ENCODE measurements around the gene CLRN1. TPM values are rescaled to one million over a fixed set of nuclear protein-coding genes. Genes with fewer than 3 reads are reported as not detected.

Gene CLRN1
- polyA plus RNA-seq, 3 donors: not detected

- Histone ChIP-seq H3K27me3 (ENCODE audit: control insufficient read depth in 2 of 2, insufficient read depth in 2 of 2, low read length in 2 of 2) (no peaks in the 10 kb centered on the region), H3K4me2 (replicated peaks; ENCODE audit: extremely low read depth, low read length, poor library complexity, severe bottlenecking) (no peak overlapping the region), H3K36me3 (replicated peaks in 1 of 2; ENCODE audit: control insufficient read depth in 1 of 2, insufficient read depth in 2 of 2, low read length in 2 of 2) (no peaks in the 10 kb centered on the region), H3K79me2 (ENCODE audit: insufficient read depth, low read length) (no peaks in the 10 kb centered on the region), H3K9me3 (replicated peaks in 1 of 2; ENCODE audit: control insufficient read depth in 1 of 2, insufficient read depth in 1 of 2, low read length in 2 of 2) (no peaks in the 10 kb centered on the region), H3K4me1 (ENCODE audit: control insufficient read depth in 1 of 2, insufficient read depth in 2 of 2, low read length in 2 of 2) (no peaks in the 10 kb centered on the region), H3K9ac (ENCODE audit: insufficient read depth, low read length, poor library complexity, severe bottlenecking) (no peak overlapping the region), H3K4me3 (replicated peaks in 1 of 3; ENCODE audit: low read depth in 2 of 3, low read length in 3 of 3) (no peak overlapping the region), H2AFZ (ENCODE audit: insufficient read depth, low read depth, low read length, poor library complexity, severe bottlenecking) (no peak overlapping the region), H3K27ac (ENCODE audit: low read depth in 1 of 2, low read length in 2 of 2) (no peak overlapping the region), H4K20me1 (ENCODE audit: insufficient read depth, low read length) (no peaks in the 10 kb centered on the region)
- Mint-ChIP-seq H3K27me3 (ENCODE audit: low read depth in 3 of 3) (peaks cover 0 to 3% (median 0%) of the 10 kb centered on the region in 3 donors), H3K27ac (no peak overlapping the region), H3K9me3 (peaks cover 0 to 2% (median 0%) of the 10 kb centered on the region in 7 donors), H3K4me1 (no peaks in the 10 kb centered on the region), H3K4me3 (no peak overlapping the region), H3K36me3 (no peaks in the 10 kb centered on the region)
- no peak for DNase-seq
- TF ChIP-seq CTCF (IDR thresholded peaks at IDR 0.05): no peak
- intact Hi-C loops (cut with micrococcal nuclease): no loop called here
- WGBS (ENCODE audit: insufficient coverage): no CpG with 5 or more reads among the region's 4 CpGs
Measured at GRCh38 chr3:150968341-150969035, 4.0 kb downstream of the CLRN1 start.

DNA sequence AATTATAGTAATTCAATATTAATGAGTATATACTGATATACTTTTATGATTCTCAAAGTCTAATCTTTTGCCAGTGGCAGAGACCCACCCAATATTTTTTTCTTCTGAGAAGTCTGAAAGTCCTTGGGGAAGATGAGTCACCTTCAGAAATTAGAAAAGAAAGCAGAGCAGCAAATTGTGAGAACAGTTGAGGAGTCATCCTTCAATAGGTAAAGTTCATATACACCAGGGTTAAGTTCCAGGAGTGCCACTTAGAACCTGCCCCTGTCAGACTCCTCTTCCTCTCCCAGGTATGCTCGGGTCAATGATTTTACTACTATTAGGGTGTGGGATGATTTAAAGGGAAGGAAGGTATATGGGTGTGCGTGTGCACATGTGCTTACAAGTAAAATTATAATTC, 7.1 kb downstream of the CLRN1 start:
- intact Hi-C loops (cut with micrococcal nuclease): no loop called here
- no peaks in the 10 kb centered on the region for H3K4me1 Mint-ChIP-seq
- no peak overlapping the region for H3K4me2 ChIP-seq (replicated peaks; ENCODE audit: extremely low read depth, low read length, poor library complexity, severe bottlenecking)
- H3K27me3 ChIP-seq (ENCODE audit: control insufficient read depth in 2 of 2, insufficient read depth in 2 of 2, low read length in 2 of 2): no peaks in the 10 kb centered on the region
- WGBS (ENCODE audit: insufficient coverage): 100% methylated on average over 1 of the region's 2 CpGs
- H4K20me1 ChIP-seq (ENCODE audit: insufficient read depth, low read length): no peaks in the 10 kb centered on the region
- H3K27ac ChIP-seq (ENCODE audit: low read depth in 1 of 2, low read length in 2 of 2): no peak overlapping the region
- H3K27ac Mint-ChIP-seq: no peak overlapping the region
- H3K4me3 Mint-ChIP-seq: no peak overlapping the region
- no peak overlapping the region for H3K9ac ChIP-seq (ENCODE audit: insufficient read depth, low read length, poor library complexity, severe bottlenecking)
- no peaks in the 10 kb centered on the region for H3K79me2 ChIP-seq (ENCODE audit: insufficient read depth, low read length)
- no peaks in the 10 kb centered on the region for H3K36me3 Mint-ChIP-seq
- peaks cover 0 to 3% (median 1%) of the 10 kb centered on the region in 3 donors for H3K27me3 Mint-ChIP-seq (ENCODE audit: low read depth in 3 of 3)
- H3K9me3 ChIP-seq (replicated peaks in 1 of 2; ENCODE audit: control insufficient read depth in 1 of 2, insufficient read depth in 1 of 2, low read length in 2 of 2): no peaks in the 10 kb centered on the region
- H3K4me3 ChIP-seq (replicated peaks in 1 of 3; ENCODE audit: low read depth in 2 of 3, low read length in 3 of 3): no peak overlapping the region
- no peak for TF ChIP-seq CTCF (IDR thresholded peaks at IDR 0.05)
- H2AFZ ChIP-seq (ENCODE audit: insufficient read depth, low read depth, low read length, poor library complexity, severe bottlenecking): no peak overlapping the region
- peaks cover 0 to 2% (median 0%) of the 10 kb centered on the region in 7 donors for H3K9me3 Mint-ChIP-seq
- no peak for DNase-seq
- H3K36me3 ChIP-seq (replicated peaks in 1 of 2; ENCODE audit: control insufficient read depth in 1 of 2, insufficient read depth in 2 of 2, low read length in 2 of 2): no peaks in the 10 kb centered on the region
- H3K4me1 ChIP-seq (ENCODE audit: control insufficient read depth in 1 of 2, insufficient read depth in 2 of 2, low read length in 2 of 2): no peaks in the 10 kb centered on the region
